ENCODE data around the gene NIM1K.
A peak's percentile ranks its signal among the peaks of the same experiment; 100 is the strongest.

The NIM1K gene

DNA sequence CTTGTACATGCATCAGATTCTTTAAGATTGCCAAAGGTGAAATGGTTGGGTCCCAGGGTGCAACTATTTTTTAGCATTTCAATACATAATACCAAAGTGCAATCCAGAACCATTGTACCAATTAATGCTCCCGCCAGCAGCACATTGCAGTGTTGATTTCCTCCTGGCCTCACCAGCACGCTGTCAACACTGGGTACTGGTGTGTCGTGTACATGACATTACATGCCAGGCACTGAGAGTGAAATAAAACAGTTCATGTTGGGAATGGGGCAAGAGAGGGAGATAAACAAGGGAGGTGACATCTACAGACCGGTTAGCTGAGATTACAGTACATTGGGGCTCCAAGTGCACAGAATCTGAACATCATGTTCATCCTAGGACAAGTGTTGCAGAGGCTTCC, 83.4 kb downstream of the NIM1K start:
- no peaks in the 10 kb centered on the region for H3K36me3 Mint-ChIP-seq (ENCODE audit: insufficient read depth)
- H3K9me3 Mint-ChIP-seq, result no peaks in the 10 kb centered on the region
- no peaks in the 10 kb centered on the region for H3K4me1 Mint-ChIP-seq
- H3K27me3 Mint-ChIP-seq, result peaks cover 26% of the 10 kb centered on the region
- H3K4me3 Mint-ChIP-seq, result no peak overlapping the region
- no peak for DNase-seq (ENCODE audit: low spot score in 2 of 2)
- H3K27ac Mint-ChIP-seq (ENCODE audit: low read depth), result no peak overlapping the region
- no peak for ATAC-seq (replicated peaks; ENCODE audit: extremely low read depth, poor library complexity, severe bottlenecking)

DNA sequence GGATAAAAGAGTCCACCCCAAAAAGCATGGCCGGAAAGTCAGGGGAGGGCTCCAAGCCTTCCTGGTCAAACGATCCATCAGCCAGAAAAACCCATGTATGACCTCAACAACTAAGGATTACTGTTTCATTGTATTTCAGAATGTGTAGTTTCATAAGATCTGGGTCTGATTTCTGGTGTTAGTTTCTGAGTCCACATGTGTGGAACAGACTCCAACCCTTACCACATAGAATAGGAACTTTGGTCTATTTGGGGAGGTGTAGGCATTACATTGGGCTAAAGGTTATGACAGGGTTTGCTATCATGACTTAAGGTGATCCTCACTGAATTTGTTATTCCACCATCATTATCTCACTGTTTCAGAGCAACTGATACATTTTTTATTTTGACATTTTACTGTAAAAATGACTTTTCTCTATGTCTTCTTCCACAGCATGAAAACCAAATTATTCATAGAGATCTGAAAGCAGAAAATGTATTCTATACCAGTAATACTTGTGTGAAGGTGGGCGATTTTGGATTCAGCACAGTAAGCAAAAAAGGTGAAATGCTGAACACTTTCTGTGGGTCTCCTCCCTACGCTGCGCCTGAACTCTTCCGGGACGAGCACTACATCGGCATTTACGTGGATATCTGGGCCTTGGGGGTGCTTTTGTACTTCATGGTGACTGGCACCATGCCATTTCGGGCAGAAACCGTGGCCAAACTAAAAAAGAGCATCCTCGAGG, 87.7 kb downstream of the NIM1K start:
- no peaks in the 10 kb centered on the region for H3K36me3 Mint-ChIP-seq (ENCODE audit: insufficient read depth)
- no peak overlapping the region for H3K4me3 Mint-ChIP-seq
- H3K9me3 Mint-ChIP-seq, result no peaks in the 10 kb centered on the region
- no peaks in the 10 kb centered on the region for H3K4me1 Mint-ChIP-seq
- ATAC-seq (replicated peaks; ENCODE audit: extremely low read depth, poor library complexity, severe bottlenecking) (no peak), DNase-seq (ENCODE audit: low spot score in 2 of 2) (no peak)
- no peak overlapping the region for H3K27ac Mint-ChIP-seq (ENCODE audit: low read depth)
- no peaks in the 10 kb centered on the region for H3K27me3 Mint-ChIP-seq

DNA sequence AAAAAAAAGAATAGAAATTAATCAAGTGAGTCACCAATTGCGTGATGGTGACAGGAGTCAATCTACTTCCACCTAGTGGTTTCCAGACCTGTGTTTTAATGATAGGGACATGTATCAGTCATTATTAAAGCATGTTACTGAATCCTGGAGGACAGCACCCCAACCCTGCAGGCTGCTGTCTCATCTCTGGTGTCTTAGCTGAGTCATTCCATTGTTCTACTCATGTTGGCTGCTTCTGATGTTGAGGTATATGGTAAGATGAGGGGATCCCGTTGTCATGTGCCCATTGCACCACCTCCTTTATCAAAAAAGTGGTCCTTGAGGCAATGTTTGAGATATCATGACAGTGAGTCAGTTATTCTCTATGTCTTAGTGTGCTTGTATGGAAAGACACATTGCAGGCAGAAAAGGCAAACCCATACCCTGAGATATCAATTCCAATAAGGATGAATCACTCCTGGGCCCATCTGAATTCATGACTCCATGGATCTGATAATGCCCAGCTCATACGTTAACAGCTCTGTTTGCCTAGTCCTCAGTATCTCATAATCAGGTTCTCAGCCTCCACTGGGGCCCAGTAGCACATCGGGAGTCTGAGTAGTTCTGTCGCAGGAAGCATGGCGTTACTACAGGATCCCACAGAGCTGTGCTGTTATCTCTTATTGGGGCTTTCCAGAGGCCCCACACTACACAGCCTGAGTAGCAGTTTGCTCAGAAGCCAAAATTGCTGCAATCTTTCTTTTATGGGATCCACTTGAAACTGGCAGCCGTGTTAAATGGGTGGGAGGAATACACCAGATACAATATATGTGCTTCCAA, 90.0 kb downstream of the NIM1K start:
- Mint-ChIP-seq H3K36me3 (ENCODE audit: insufficient read depth) (peaks cover 1% of the 10 kb centered on the region), H3K27ac (ENCODE audit: low read depth) (no peak overlapping the region), H3K9me3 (no peaks in the 10 kb centered on the region), H3K4me1 (no peaks in the 10 kb centered on the region), H3K27me3 (no peaks in the 10 kb centered on the region), H3K4me3 (no peak overlapping the region)
- DNase-seq (ENCODE audit: low spot score in 2 of 2) (no peak), ATAC-seq (replicated peaks; ENCODE audit: extremely low read depth, poor library complexity, severe bottlenecking) (no peak)

DNA sequence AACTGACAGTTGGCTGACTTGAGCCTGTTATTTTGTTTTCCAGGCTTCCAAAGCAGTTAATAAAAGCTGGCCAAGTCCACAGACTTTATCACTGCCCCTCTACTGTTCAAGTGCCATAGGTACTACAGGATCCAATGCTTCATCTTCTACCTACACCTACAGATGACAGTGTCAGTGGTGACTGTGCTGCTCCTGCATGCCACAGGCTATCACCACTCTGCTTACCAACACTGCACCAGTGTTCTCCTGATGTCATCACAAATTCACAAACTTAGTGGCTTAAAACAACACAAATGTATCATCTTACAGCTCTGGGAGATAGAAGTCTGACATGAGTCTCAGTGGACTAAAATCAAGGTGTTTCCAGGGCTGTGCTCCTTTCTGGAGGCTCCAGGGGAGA, 94.6 kb downstream of the NIM1K start:
- no peak overlapping the region for H3K4me3 Mint-ChIP-seq
- no peak for DNase-seq (ENCODE audit: low spot score in 2 of 2)
- no peak overlapping the region for H3K27ac Mint-ChIP-seq (ENCODE audit: low read depth)
- H3K9me3 Mint-ChIP-seq, result no peaks in the 10 kb centered on the region
- ATAC-seq (replicated peaks; ENCODE audit: extremely low read depth, poor library complexity, severe bottlenecking), result no peak
- H3K36me3 Mint-ChIP-seq (ENCODE audit: insufficient read depth), result peaks cover 10% of the 10 kb centered on the region
- H3K4me1 Mint-ChIP-seq, result no peaks in the 10 kb centered on the region
- H3K27me3 Mint-ChIP-seq, result no peaks in the 10 kb centered on the region

DNA sequence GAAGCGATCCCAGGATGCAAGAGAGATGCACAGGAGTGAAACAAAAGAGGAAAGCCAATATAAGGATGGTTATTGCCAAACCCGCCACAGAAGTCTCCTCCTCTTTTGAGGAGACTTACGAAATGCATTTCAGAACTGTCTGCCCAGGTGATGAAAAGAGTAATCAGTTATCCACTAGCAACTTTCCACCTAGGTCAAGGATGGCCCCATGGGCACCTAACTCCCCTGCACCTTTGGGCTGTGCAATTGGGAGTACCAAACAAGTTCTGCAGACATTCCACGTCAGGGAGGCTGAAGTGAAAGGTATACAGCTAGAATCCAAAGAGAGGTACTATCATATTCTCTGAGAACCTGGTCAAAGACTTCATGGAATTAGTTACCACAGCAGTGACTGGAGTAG, 95.5 kb downstream of the NIM1K start:
- Mint-ChIP-seq H3K36me3 (ENCODE audit: insufficient read depth) (peaks cover 18% of the 10 kb centered on the region), H3K27me3 (no peaks in the 10 kb centered on the region), H3K4me1 (no peaks in the 10 kb centered on the region), H3K9me3 (no peaks in the 10 kb centered on the region), H3K4me3 (no peak overlapping the region), H3K27ac (ENCODE audit: low read depth) (no peak overlapping the region)
- ATAC-seq (replicated peaks; ENCODE audit: extremely low read depth, poor library complexity, severe bottlenecking) (no peak), DNase-seq (ENCODE audit: low spot score in 2 of 2) (no peak)

DNA sequence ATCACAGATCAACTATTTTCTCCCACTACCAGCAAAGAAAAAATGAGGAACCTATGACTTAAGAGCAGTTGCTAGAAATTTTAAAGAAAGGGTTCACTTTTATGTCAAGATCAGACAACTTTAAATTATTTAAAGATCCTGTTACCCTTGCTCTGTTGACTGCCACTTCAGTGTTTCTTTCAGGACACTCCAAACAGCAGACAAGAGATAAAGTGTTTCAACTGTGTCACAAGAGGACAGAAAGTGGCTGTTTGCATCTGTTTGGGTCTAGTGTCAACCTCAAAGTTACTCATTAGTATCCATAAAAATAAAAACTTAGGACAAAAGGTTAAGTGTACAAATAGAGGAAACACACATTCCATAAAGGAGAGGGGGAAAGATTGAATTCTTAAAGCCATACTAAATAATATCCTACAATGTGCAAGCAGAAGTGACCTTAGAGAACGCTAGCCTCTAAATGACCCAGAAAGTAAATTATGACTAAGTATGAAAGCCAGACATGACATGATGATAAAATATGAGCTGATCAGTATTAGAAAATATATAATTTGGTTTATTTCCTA, 96.3 kb downstream of the NIM1K start:
- peaks cover 23% of the 10 kb centered on the region for H3K36me3 Mint-ChIP-seq (ENCODE audit: insufficient read depth)
- H3K9me3 Mint-ChIP-seq, result no peaks in the 10 kb centered on the region
- no peak overlapping the region for H3K4me3 Mint-ChIP-seq
- H3K4me1 Mint-ChIP-seq, result no peaks in the 10 kb centered on the region
- no peak for ATAC-seq (replicated peaks; ENCODE audit: extremely low read depth, poor library complexity, severe bottlenecking)
- H3K27ac Mint-ChIP-seq (ENCODE audit: low read depth), result no peak overlapping the region
- no peak for DNase-seq (ENCODE audit: low spot score in 2 of 2)
- H3K27me3 Mint-ChIP-seq, result no peaks in the 10 kb centered on the region

DNA sequence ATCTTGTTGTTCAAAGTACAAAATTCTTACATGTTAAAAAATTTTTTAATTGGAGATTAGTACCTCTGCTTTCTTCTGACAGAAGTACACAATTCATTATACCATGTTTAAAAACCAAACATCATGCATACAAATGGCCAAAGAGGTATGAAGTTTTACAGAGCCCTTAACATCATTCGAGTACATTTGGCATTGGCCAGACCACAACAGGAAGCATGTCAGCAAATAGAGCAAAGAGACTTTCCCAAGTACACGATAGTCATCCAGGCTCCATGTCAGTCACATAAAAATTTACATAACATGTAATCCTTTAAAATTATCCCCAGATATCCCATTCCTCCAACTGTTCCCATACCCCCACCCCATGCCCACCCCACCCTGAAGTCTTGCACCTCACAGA, 98.7 kb downstream of the NIM1K start:
- no peak overlapping the region for H3K27ac Mint-ChIP-seq (ENCODE audit: low read depth)
- H3K9me3 Mint-ChIP-seq, result no peaks in the 10 kb centered on the region
- no peaks in the 10 kb centered on the region for H3K4me1 Mint-ChIP-seq
- no peak for DNase-seq (ENCODE audit: low spot score in 2 of 2)
- no peak overlapping the region for H3K4me3 Mint-ChIP-seq
- ATAC-seq (replicated peaks; ENCODE audit: extremely low read depth, poor library complexity, severe bottlenecking), result no peak
- H3K36me3 Mint-ChIP-seq (ENCODE audit: insufficient read depth), result peaks cover 41% of the 10 kb centered on the region
- no peaks in the 10 kb centered on the region for H3K27me3 Mint-ChIP-seq

DNA sequence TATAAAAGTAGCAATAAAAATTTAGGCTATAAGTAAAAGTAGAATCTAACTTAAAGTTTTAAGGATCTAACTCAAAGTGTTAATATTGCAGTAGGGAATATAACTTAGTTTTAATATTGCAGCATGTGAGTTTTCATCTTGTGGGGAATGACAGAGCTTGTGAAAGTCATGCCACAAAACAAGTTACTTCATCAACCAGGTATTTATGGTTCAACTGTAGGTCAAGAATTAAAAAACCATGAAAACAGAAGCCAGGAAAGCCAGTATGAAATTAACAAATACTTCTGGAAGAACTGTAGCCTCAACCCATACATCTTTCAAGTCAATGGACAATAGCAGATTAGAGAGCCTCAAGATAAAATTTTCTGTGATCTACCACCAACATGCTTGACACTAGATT, 102.2 kb downstream of the NIM1K start:
- Mint-ChIP-seq H3K27ac (ENCODE audit: low read depth) (peak overlapping the region; percentile 13), H3K36me3 (ENCODE audit: insufficient read depth) (peaks cover 69% of the 10 kb centered on the region), H3K27me3 (no peaks in the 10 kb centered on the region), H3K9me3 (no peaks in the 10 kb centered on the region), H3K4me3 (no peak overlapping the region), H3K4me1 (no peaks in the 10 kb centered on the region)
- ATAC-seq (replicated peaks; ENCODE audit: extremely low read depth, poor library complexity, severe bottlenecking) (no peak), DNase-seq (ENCODE audit: low spot score in 2 of 2) (no peak)

DNA sequence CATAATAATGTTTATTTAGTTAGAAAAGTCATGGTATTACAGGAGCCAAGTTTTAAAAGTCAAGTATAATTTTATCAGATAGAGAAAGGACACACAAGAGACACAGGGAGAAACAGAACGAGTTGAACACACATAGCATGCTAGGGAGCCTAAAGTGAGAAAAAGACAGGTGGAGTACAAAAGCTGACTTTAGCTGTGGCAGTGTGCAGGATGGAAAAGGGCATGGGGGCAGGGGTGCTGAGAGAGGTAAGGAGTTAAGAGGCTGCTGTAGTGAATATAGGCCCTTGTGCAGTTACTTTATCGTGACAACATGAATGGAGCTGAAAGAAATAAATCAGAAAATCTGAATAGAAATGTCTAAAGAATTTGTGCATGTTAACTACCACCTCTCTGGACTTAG, 103.2 kb downstream of the NIM1K start:
- no peak overlapping the region for H3K4me3 Mint-ChIP-seq
- no peaks in the 10 kb centered on the region for H3K27me3 Mint-ChIP-seq
- no peak for DNase-seq (ENCODE audit: low spot score in 2 of 2)
- ATAC-seq (replicated peaks; ENCODE audit: extremely low read depth, poor library complexity, severe bottlenecking), result no peak
- no peaks in the 10 kb centered on the region for H3K9me3 Mint-ChIP-seq
- H3K4me1 Mint-ChIP-seq, result no peaks in the 10 kb centered on the region
- H3K27ac Mint-ChIP-seq (ENCODE audit: low read depth), result peak overlapping the region; percentile 13
- peaks cover 70% of the 10 kb centered on the region for H3K36me3 Mint-ChIP-seq (ENCODE audit: insufficient read depth)

DNA sequence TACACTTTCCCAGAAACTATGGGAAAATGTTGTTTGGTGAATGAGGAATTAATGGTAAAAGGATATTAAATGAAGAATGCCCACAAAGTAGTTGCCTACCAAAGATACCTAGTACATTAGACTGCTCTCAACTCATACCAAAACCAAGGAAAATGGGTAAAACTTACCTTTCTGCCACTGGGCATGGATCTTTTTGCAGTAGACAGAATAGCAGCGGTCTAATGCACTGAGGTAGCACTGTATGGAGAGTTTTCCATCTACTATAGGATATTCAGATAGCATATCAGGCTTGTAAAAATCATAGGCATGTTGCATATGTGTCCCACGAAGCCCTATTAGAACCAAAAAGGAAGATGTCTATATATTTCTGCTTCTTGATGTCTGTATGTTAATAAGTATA, 104.8 kb downstream of the NIM1K start:
- no peak for DNase-seq (ENCODE audit: low spot score in 2 of 2)
- H3K4me3 Mint-ChIP-seq, result no peak overlapping the region
- no peaks in the 10 kb centered on the region for H3K27me3 Mint-ChIP-seq
- H3K27ac Mint-ChIP-seq (ENCODE audit: low read depth), result no peak overlapping the region
- peaks cover 12% of the 10 kb centered on the region for H3K4me1 Mint-ChIP-seq
- peaks cover 60% of the 10 kb centered on the region for H3K36me3 Mint-ChIP-seq (ENCODE audit: insufficient read depth)
- no peaks in the 10 kb centered on the region for H3K9me3 Mint-ChIP-seq
- no peak for ATAC-seq (replicated peaks; ENCODE audit: extremely low read depth, poor library complexity, severe bottlenecking)

DNA sequence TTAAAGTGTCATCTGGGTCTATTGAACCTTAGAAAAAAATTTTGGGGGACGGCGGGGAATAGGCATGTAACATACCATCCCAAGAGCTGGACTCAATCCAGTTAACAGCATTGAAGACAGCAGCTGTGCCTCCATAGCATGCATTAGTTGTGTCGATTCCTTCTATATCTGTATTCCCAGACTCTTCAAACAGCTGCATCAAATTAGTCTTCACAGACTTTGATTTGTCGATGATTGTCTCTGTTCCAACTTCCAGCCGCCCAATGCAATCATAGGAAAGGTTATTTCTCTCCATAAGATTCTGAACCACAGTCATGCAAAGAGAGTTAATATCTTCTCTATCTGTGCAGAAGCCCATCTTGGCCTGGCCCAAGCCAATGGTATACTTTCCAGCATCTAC, 106.4 kb downstream of the NIM1K start:
- ATAC-seq (replicated peaks; ENCODE audit: extremely low read depth, poor library complexity, severe bottlenecking), result no peak
- Mint-ChIP-seq H3K36me3 (ENCODE audit: insufficient read depth) (peaks cover 48% of the 10 kb centered on the region), H3K9me3 (no peaks in the 10 kb centered on the region), H3K27ac (ENCODE audit: low read depth) (no peak overlapping the region), H3K4me1 (peaks cover 24% of the 10 kb centered on the region), H3K4me3 (no peak overlapping the region), H3K27me3 (no peaks in the 10 kb centered on the region)
- DNase-seq (ENCODE audit: low spot score in 2 of 2), result no peak

DNA sequence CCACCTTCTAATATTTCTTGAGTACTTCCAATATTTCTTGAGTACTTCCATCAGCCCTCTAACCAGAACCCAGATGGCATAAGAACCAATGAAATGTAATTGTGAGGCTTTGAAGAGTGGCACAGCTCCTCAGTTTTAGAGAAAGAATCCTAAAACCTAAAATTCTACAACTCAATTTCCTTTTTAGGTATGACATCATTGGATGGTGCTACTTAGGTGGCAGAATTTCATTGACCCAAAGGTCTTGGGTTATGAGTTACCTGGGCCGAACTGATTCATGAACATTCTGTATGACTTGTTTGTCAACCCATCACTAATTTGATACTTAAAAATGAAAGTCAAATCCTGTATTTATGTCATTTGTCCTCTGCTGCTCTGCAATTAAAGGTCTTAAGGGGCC, 108.1 kb downstream of the NIM1K start:
- no peak for DNase-seq (ENCODE audit: low spot score in 2 of 2)
- H3K27ac Mint-ChIP-seq (ENCODE audit: low read depth), result no peak overlapping the region

DNA sequence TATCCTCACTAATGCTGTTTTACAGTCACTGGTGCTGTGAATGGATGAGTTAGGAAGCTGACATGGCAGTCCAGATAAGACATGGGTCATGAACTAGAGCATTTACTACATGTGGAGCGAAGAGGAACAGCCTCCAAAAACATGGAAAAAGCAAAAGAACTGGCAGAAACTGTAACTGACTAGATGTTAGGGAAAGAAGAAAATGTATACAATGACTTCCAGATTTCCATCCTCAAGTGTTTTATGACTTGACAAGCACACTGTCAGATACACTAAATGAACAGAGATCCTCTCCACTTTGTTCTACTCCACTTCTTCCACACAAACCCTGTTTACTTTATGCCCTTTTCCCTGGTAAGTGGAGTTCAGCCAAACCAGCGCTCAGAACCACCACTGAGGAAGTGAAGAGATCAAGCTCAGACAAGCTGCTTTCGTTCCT, 109.6 kb downstream of the NIM1K start:
- peaks cover 43% of the 10 kb centered on the region for H3K4me1 Mint-ChIP-seq

More for the DNA sequence above, 108.1 kb downstream of the NIM1K start:
- peaks cover 37% of the 10 kb centered on the region for H3K36me3 Mint-ChIP-seq (ENCODE audit: insufficient read depth)
- no peak overlapping the region for H3K4me3 Mint-ChIP-seq
- no peak for ATAC-seq (replicated peaks; ENCODE audit: extremely low read depth, poor library complexity, severe bottlenecking)
- H3K27me3 Mint-ChIP-seq, result no peaks in the 10 kb centered on the region
- H3K4me1 Mint-ChIP-seq, result peaks cover 38% of the 10 kb centered on the region
- no peaks in the 10 kb centered on the region for H3K9me3 Mint-ChIP-seq

More for the DNA sequence above, 109.6 kb downstream of the NIM1K start:
- Mint-ChIP-seq H3K4me3 (no peak overlapping the region), H3K9me3 (no peaks in the 10 kb centered on the region), H3K27me3 (no peaks in the 10 kb centered on the region), H3K27ac (ENCODE audit: low read depth) (no peak overlapping the region), H3K36me3 (ENCODE audit: insufficient read depth) (peaks cover 24% of the 10 kb centered on the region)
- no peak for DNase-seq (ENCODE audit: low spot score in 2 of 2)
- ATAC-seq (replicated peaks; ENCODE audit: extremely low read depth, poor library complexity, severe bottlenecking), result no peak

Measured in central memory CD8-positive, alpha-beta T cell (primary cell).